ENCODE measurements around the gene STIL.
"Not testable (repeated sequence)": the region's sequence is repeated elsewhere in the genome, so short reads cannot be mapped to it uniquely, and the experiment has no call there.

STIL gene

DNA sequence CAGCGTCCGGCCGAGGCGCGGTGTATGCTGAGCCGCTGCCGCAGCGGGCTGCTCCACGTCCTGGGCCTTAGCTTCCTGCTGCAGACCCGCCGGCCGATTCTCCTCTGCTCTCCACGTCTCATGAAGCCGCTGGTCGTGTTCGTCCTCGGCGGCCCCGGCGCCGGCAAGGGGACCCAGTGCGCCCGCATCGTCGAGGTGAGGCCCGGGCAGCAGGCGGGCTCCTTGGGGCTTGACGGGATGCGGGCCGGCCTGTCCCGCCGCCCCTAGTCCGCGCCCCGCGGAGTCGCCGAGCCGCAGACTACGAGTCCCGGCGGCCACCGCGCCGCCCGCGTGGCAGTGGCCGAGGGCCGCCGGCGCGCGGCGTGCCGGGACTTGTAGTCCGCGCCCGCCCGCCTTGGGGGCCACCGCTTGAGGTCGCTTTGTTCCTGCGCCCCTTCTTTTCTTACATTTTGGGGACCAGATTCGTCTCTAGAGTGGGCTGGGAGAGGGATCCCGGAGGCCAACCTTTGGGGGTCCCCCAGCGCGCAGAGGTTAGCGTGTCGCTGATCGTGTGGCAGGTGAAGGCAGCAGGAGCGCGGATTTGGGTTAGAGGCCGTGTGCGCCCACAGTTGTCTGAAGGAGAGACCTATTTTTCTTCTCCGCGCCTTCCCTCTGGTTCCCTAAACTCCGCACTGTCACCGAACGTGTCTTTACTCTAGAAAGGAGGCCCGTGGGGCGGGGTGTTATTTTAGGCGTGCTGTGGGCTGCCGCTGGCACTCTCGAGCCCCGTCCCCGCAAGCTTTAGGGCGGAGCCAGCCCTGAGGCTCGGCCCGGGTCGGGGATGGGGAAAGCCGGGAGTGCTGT, 20.2 kb upstream of the STIL start:
- H3K9me3 ChIP-seq (ENCODE audit: control insufficient read depth, insufficient read depth, low read length), result no peaks in the 10 kb centered on the region
- H3K9ac ChIP-seq (ENCODE audit: low read depth, low read length), result peak overlapping the region; percentile 68
- peaks cover 12% of the 10 kb centered on the region for H3K4me1 ChIP-seq (ENCODE audit: control insufficient read depth, insufficient read depth, low read length)
- peak overlapping the region; percentile 99 for H3K27ac ChIP-seq (ENCODE audit: low read depth, low read length)
- no peaks in the 10 kb centered on the region for H3K36me3 ChIP-seq (ENCODE audit: control insufficient read depth, insufficient read depth, low read length)
- no peaks in the 10 kb centered on the region for H3K27me3 ChIP-seq (ENCODE audit: control insufficient read depth, insufficient read depth, low read length)
- peak overlapping the region; percentile 98 for H3K4me3 ChIP-seq (ENCODE audit: low read depth, low read length)

DNA sequence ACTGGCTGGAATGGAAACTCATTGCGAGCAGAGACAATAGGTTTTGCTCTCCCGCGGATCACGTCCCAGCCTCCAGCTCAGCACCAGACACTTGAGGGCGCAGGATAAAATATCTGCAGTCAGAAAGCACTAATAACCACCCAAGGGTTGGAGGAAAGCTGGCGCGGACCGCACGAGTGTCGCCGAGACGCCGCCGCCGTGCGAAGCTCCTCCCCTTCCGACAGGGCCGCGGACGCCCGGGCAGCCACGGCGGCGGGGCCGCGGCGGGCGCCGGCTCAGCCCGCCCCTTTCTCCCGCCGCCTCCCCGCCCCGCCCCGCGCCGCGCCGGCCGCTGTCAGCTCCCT, 19.6 kb upstream of the STIL start, which contains the start of gene CMPK1:
Gene CMPK1, plus strand, starts transcription at position 213 of the 344 bp plus-strand sequence. CDS start 156 bp downstream, outside the sequence.
- Histone ChIP-seq H3K9ac (ENCODE audit: low read depth, low read length) (peak within 1 kb of the TSS; percentile 70), H3K4me3 (ENCODE audit: low read depth, low read length) (peak within 1 kb of the TSS; percentile 98), H3K36me3 (ENCODE audit: control insufficient read depth, insufficient read depth, low read length) (no peaks in the 10 kb centered on the region), H3K4me1 (ENCODE audit: control insufficient read depth, insufficient read depth, low read length) (peaks cover 12% of the 10 kb centered on the region), H3K27ac (ENCODE audit: low read depth, low read length) (peak within 1 kb of the TSS; percentile 99), H3K9me3 (ENCODE audit: control insufficient read depth, insufficient read depth, low read length) (no peaks in the 10 kb centered on the region), H3K27me3 (ENCODE audit: control insufficient read depth, insufficient read depth, low read length) (no peaks in the 10 kb centered on the region)

GRCh38 chr1:47332779-47333577, 19.0 kb upstream of the STIL start:
- Histone ChIP-seq H3K4me1 (ENCODE audit: control insufficient read depth, insufficient read depth, low read length) (peaks cover 12% of the 10 kb centered on the region), H3K9ac (ENCODE audit: low read depth, low read length) (peak overlapping the region; percentile 70), H3K4me3 (ENCODE audit: low read depth, low read length) (peak overlapping the region; percentile 98), H3K27ac (ENCODE audit: low read depth, low read length) (peak overlapping the region; percentile 99), H3K36me3 (ENCODE audit: control insufficient read depth, insufficient read depth, low read length) (no peaks in the 10 kb centered on the region), H3K9me3 (ENCODE audit: control insufficient read depth, insufficient read depth, low read length) (no peaks in the 10 kb centered on the region), H3K27me3 (ENCODE audit: control insufficient read depth, insufficient read depth, low read length) (no peaks in the 10 kb centered on the region)

DNA sequence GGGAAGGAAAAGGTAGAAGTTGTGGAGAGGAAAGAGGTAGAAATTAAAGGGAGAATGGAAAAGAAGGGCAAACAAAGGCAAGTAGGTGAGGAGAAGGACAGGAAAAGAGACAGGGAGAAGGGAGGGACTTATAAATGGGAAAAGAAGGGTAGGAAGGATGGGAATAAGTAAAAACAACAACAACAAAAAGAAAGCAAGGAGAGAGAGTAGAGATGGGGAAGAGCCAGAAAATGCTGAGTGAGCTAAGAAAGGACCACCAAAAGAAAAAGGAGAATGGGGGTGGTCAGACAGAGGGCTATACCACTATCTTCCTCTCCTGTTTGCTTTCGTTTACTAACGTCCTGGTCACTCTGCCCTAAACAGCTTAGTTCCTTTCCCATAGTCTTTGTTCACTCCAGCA, 17.9 kb upstream of the STIL start:
- no peaks in the 10 kb centered on the region for H3K27me3 ChIP-seq (ENCODE audit: control insufficient read depth, insufficient read depth, low read length)
- H3K27ac ChIP-seq (ENCODE audit: low read depth, low read length), result no peak overlapping the region
- H3K4me3 ChIP-seq (ENCODE audit: low read depth, low read length), result no peak overlapping the region
- peaks cover 12% of the 10 kb centered on the region for H3K4me1 ChIP-seq (ENCODE audit: control insufficient read depth, insufficient read depth, low read length)
- no peak overlapping the region for H3K9ac ChIP-seq (ENCODE audit: low read depth, low read length)
- no peaks in the 10 kb centered on the region for H3K9me3 ChIP-seq (ENCODE audit: control insufficient read depth, insufficient read depth, low read length)
- no peaks in the 10 kb centered on the region for H3K36me3 ChIP-seq (ENCODE audit: control insufficient read depth, insufficient read depth, low read length)

- peaks cover 12% of the 10 kb centered on the region for H3K4me1 ChIP-seq (ENCODE audit: control insufficient read depth, insufficient read depth, low read length)
- H3K9me3 ChIP-seq (ENCODE audit: control insufficient read depth, insufficient read depth, low read length), result no peaks in the 10 kb centered on the region
- no peak overlapping the region for H3K27ac ChIP-seq (ENCODE audit: low read depth, low read length)
- H3K27me3 ChIP-seq (ENCODE audit: control insufficient read depth, insufficient read depth, low read length), result no peaks in the 10 kb centered on the region
- no peak overlapping the region for H3K4me3 ChIP-seq (ENCODE audit: low read depth, low read length)
- H3K9ac ChIP-seq (ENCODE audit: low read depth, low read length), result no peak overlapping the region
- no peaks in the 10 kb centered on the region for H3K36me3 ChIP-seq (ENCODE audit: control insufficient read depth, insufficient read depth, low read length)
Observed at GRCh38 chr1:47330212-47330611, 16.3 kb upstream of the STIL start.

- no peak overlapping the region for H3K4me3 ChIP-seq (ENCODE audit: low read depth, low read length)
- H3K9me3 ChIP-seq (ENCODE audit: control insufficient read depth, insufficient read depth, low read length), result no peaks in the 10 kb centered on the region
- no peaks in the 10 kb centered on the region for H3K36me3 ChIP-seq (ENCODE audit: control insufficient read depth, insufficient read depth, low read length)
- no peak overlapping the region for H3K9ac ChIP-seq (ENCODE audit: low read depth, low read length)
- no peak overlapping the region for H3K27ac ChIP-seq (ENCODE audit: low read depth, low read length)
- H3K27me3 ChIP-seq (ENCODE audit: control insufficient read depth, insufficient read depth, low read length), result no peaks in the 10 kb centered on the region
- H3K4me1 ChIP-seq (ENCODE audit: control insufficient read depth, insufficient read depth, low read length), result peaks cover 6% of the 10 kb centered on the region; the same call in 1 of the 2 replicates
Observed at GRCh38 chr1:47328992-47329391, 15.0 kb upstream of the STIL start.

DNA sequence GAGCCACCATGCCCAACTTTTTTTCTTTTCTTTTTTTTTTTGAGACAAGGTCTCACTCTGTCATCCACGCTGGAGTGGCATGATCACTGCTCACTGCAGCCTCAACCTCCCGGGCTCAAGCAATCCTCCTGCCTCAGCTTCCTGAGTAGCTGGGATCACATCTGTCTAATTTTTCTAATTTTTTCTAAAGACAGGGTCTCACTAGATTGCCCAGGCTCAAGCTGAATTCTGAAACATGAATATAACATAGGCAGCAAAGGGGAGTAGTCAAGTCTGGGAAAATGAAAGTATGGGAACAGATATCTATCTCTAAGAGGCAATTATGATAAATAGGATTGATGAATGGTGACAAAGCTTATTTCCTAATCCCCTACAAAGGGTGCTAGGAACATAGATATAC, 12.3 kb upstream of the STIL start:
- no peaks in the 10 kb centered on the region for H3K4me1 ChIP-seq (ENCODE audit: control insufficient read depth, insufficient read depth, low read length)
- no peaks in the 10 kb centered on the region for H3K36me3 ChIP-seq (ENCODE audit: control insufficient read depth, insufficient read depth, low read length)
- no peak overlapping the region for H3K4me3 ChIP-seq (ENCODE audit: low read depth, low read length)
- no peak overlapping the region for H3K9ac ChIP-seq (ENCODE audit: low read depth, low read length)
- no peaks in the 10 kb centered on the region for H3K27me3 ChIP-seq (ENCODE audit: control insufficient read depth, insufficient read depth, low read length)
- H3K9me3 ChIP-seq (ENCODE audit: control insufficient read depth, insufficient read depth, low read length), result no peaks in the 10 kb centered on the region
- no peak overlapping the region for H3K27ac ChIP-seq (ENCODE audit: low read depth, low read length)

DNA sequence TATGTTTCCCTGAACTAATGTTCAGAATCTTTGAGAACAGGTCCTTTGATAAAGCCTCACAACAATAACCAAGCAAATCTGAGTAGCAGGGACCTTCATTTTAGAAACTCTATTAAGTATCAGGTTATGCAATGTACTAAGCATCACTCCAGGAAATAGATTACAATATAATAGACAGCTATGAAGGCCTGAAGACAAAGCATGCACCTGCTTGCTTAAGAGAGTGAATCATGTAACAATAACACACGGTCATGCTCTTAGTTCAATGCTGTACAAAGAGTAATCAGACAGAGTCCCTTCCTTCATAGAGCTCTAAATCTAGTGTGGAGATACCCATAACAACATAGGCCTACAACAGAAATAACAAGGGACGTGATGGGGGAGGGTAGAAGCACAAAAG, 11.6 kb upstream of the STIL start:
- no peaks in the 10 kb centered on the region for H3K27me3 ChIP-seq (ENCODE audit: control insufficient read depth, insufficient read depth, low read length)
- H3K36me3 ChIP-seq (ENCODE audit: control insufficient read depth, insufficient read depth, low read length), result no peaks in the 10 kb centered on the region
- H3K9me3 ChIP-seq (ENCODE audit: control insufficient read depth, insufficient read depth, low read length), result no peaks in the 10 kb centered on the region
- H3K4me3 ChIP-seq (ENCODE audit: low read depth, low read length), result no peak overlapping the region
- H3K4me1 ChIP-seq (ENCODE audit: control insufficient read depth, insufficient read depth, low read length), result no peaks in the 10 kb centered on the region
- H3K9ac ChIP-seq (ENCODE audit: low read depth, low read length), result no peak overlapping the region
- H3K27ac ChIP-seq (ENCODE audit: low read depth, low read length), result no peak overlapping the region

DNA sequence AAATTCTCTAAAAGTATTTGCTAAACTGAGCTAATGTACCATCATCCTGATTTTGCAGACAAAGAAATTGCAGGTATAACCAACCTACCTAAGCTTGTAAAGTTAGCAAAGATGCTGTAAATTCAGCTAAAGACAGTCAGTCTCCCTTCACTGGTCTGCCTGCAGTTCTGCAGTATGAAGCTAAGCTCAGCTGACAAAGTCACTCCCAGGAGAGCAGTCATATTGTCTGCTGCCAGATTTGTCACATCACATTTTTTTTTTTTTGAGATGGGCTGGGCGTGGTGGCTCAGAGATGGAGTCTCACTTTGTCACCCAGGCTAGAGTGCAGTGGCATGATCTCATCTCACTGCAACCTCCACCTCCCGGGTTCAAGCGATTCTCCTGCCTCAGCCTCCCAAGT, 10.7 kb upstream of the STIL start:
- Histone ChIP-seq H3K9me3 (ENCODE audit: control insufficient read depth, insufficient read depth, low read length) (no peaks in the 10 kb centered on the region), H3K4me3 (ENCODE audit: low read depth, low read length) (no peak overlapping the region), H3K27ac (ENCODE audit: low read depth, low read length) (no peak overlapping the region), H3K4me1 (ENCODE audit: control insufficient read depth, insufficient read depth, low read length) (no peaks in the 10 kb centered on the region), H3K36me3 (ENCODE audit: control insufficient read depth, insufficient read depth, low read length) (no peaks in the 10 kb centered on the region), H3K27me3 (ENCODE audit: control insufficient read depth, insufficient read depth, low read length) (no peaks in the 10 kb centered on the region), H3K9ac (ENCODE audit: low read depth, low read length) (no peak overlapping the region)

DNA sequence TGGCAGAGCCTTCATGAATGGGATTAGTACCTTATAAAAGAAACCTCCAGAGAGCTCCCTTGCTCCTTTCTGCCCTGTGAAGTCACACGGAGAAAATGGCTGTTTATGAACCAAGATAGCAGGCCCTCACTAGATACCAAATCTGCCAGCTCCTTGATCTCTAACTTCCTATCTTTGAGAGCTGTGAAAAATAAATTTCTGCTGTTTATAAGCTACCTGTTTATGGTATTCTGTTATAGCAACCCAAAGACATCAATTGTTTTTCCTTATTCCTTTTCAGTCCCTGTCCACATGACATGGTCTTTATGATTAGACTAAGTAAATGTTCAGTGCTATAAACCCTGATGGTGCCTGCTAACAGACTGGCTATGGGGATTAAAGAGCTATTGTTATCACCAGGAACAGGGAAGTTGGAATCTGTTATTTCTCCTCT, 9.7 kb upstream of the STIL start:
- no peak overlapping the region for H3K4me3 ChIP-seq (ENCODE audit: low read depth, low read length)
- no peaks in the 10 kb centered on the region for H3K36me3 ChIP-seq (ENCODE audit: control insufficient read depth, insufficient read depth, low read length)
- H3K27ac ChIP-seq (ENCODE audit: low read depth, low read length), result no peak overlapping the region
- H3K9ac ChIP-seq (ENCODE audit: low read depth, low read length), result no peak overlapping the region
- no peaks in the 10 kb centered on the region for H3K9me3 ChIP-seq (ENCODE audit: control insufficient read depth, insufficient read depth, low read length)
- H3K27me3 ChIP-seq (ENCODE audit: control insufficient read depth, insufficient read depth, low read length), result no peaks in the 10 kb centered on the region
- no peaks in the 10 kb centered on the region for H3K4me1 ChIP-seq (ENCODE audit: control insufficient read depth, insufficient read depth, low read length)

DNA sequence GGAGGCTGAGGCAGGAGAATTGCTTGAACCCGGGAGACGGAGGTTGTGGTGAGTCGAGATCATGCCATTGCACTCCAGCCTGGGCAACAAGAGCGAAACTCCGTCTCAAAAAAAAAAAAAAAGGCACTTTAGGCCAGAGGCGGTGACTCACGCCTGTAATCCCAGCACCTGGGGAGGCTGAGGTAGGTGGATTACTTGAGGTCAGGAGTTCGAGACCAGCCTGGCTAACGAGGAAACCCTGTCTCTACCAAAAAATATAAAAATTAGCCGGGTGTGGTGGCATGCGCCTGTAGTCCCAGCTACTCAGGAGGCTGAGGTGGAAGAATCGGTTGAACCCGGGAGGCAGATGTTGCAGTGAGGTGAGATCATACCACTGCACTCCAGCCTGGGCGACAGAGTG, 6.0 kb upstream of the STIL start:
- H3K4me3 ChIP-seq (ENCODE audit: low read depth, low read length); H3K36me3 ChIP-seq (ENCODE audit: control insufficient read depth, insufficient read depth, low read length); H3K27me3 ChIP-seq (ENCODE audit: control insufficient read depth, insufficient read depth, low read length); H3K9me3 ChIP-seq (ENCODE audit: control insufficient read depth, insufficient read depth, low read length); H3K9ac ChIP-seq (ENCODE audit: low read depth, low read length); H3K27ac ChIP-seq (ENCODE audit: low read depth, low read length); H3K4me1 ChIP-seq (ENCODE audit: control insufficient read depth, insufficient read depth, low read length): not testable (repeated sequence)

All from HUES48 (cell line).